GM12873 (cell line): Measurements from ENCODE around the gene PHGDH.

Source experiments
- CTCF ChIP-seq: IDR thresholded peaks from 2 replicates; pipeline ENCODE4 v1.5.1; 2012; ENCODE audit warnings: low read depth, mild to moderate bottlenecking, moderate library complexity, low read length, control low read depth; ENCODE audit not compliant: insufficient read depth; ENCODE audit errors: missing control alignments

Gene PHGDH

GRCh38 chr1:119742202-119742601, 30.5 kb downstream of the PHGDH start:
- TF ChIP-seq CTCF = no peak

GRCh38 chr1:119742677-119743076, 30.9 kb downstream of the PHGDH start:
- no peak for TF ChIP-seq CTCF

GRCh38 chr1:119743308-119743707, 31.6 kb downstream of the PHGDH start:
- no peak for TF ChIP-seq CTCF

GRCh38 chr1:119743776-119744597, 32.3 kb downstream of the PHGDH start:
- peak; percentile 82 for TF ChIP-seq CTCF

- TF ChIP-seq CTCF = no peak
Observed at GRCh38 chr1:119744598-119744942, 32.8 kb downstream of the PHGDH start.

GRCh38 chr1:119745034-119745433, 33.3 kb downstream of the PHGDH start:
- TF ChIP-seq CTCF = no peak

GRCh38 chr1:119747451-119747850, 35.7 kb downstream of the PHGDH start:
- TF ChIP-seq CTCF = no peak
